DMS79 (cell line): ENCODE results near the gene GLG1.
"Not testable (repeated sequence)": the region's sequence is repeated elsewhere in the genome, so short reads cannot be mapped to it uniquely, and the experiment has no call there.

Source experiments
- DNase-seq: peaks from one replicate; lab custom pipeline; 2025; lab: John Stamatoyannopoulos, UW

Gene GLG1

DNA sequence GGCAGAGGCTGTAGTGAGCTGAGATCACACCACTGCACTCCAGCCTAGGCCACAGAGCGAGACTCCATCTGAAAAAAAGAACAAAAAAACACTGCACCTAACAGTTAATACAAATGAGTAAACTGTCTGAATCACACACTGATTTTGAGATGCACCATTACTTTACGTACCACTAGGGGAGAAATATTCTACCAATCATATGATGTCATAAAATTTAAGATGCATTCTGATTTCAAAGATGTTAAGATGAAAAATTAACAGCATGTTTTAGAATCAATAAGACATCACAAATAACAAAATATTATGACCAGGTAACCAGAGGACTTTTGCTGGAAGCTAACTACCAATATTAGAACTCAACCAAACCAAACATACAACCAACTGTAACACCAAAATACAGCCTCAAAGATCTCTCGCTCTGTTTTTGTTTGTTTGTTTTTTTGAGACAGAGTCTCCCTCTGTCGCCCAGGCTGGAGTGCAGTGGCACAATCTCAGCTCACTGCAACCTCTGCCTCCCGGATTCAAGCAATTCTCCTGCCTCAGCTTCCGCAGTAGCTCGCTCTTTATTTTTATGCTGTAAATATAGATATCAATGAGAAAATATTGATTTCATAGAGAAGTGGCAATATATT is 31.6 kb downstream of the GLG1 start:
- no peak for DNase-seq

GRCh38 chr16:74574146-74574545 is 32.8 kb downstream of the GLG1 start:
- no peak for DNase-seq

- no peak for DNase-seq
These were observed 33.3 kb downstream of the GLG1 start for GRCh38 chr16:74573622-74574021.

- no peak for DNase-seq
These were observed 36.3 kb downstream of the GLG1 start for GRCh38 chr16:74570412-74571301.

GRCh38 chr16:74568961-74569631 is 37.8 kb downstream of the GLG1 start:
- DNase-seq, result no peak

DNA sequence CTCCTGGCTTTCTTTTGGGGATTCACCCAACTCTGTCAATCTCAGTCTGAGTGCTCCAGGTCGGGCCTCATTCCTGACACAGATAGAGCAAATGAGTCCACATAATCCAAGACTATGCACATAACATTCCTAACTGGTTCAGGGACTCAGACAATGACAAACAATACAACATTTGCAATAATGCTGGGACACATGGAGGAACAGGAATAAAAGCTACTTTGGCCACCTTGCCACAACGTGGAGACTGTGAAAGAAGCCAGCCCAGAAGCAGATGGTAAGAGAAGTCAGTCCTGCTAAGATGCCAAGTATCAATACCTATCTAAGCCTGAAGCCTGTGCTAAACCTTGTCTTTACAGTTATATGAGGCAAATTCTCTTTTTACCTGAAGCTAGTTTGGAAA is 39.0 kb downstream of the GLG1 start:
- DNase-seq, result no peak

DNA sequence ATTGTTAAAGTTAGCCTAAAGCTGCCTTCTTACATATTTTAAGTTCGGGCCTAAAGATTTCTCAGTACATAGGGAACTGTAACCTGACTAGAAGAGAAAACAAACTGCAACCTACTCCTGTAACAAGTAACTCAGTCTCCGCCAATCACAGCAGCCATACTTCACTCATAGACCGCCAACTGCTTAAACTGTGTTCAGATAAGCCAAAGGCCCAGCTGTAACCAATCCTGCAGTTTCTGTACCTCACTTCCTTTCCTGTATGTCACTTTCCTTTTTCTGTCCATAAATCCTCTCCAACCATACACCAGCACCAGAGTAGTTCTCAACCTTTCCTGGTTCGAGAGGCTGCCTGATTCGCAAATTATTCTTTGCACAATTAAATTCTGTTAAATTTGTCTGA is 41.5 kb downstream of the GLG1 start:
- no peak for DNase-seq

DNA sequence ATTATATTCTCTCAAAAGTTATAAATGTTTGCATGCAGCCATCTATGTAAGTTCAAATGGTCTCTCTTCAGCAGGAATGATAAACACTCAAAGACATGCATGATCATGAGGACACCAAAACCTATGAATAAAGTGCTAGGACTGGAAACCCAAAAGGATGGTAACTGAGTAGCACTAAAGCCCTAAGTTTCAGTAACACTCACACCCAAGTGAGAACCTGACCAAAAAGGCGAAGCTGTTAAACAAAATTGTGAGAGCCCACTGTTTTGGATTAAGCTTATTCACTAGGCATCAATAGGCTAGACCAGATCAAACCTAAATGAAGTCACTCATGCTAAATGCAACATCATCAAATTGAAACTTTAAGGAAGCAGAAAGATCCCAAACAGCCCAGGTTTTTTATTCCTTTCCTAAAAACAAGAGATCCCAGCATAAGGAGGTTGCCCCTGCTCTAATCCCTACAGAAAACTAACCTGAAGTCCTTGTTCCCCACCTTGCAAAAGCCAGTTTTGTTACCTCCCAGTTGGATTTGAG is 42.4 kb downstream of the GLG1 start:
- DNase-seq, result no peak

DNA sequence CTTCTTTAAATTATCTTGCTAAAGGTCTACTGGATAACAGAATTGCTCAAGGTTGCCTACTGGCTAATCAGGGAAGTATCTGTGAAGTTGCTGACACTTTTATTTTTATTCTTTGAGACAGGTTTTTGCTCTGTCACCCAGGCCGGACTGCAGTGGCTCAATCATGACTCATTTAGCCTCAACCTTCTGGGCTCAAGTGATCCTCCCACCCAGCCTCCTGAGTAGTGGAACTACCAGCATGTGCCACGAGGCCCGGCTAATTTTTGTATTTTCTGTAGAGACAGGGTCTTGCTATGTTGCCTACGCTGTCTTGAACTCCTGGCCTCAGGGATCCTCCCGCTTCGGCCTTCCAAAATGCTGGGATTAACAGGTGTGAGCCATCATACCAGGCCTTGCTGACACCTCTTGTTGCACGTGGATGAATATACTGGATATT is 43.1 kb downstream of the GLG1 start:
- no peak for DNase-seq

DNA sequence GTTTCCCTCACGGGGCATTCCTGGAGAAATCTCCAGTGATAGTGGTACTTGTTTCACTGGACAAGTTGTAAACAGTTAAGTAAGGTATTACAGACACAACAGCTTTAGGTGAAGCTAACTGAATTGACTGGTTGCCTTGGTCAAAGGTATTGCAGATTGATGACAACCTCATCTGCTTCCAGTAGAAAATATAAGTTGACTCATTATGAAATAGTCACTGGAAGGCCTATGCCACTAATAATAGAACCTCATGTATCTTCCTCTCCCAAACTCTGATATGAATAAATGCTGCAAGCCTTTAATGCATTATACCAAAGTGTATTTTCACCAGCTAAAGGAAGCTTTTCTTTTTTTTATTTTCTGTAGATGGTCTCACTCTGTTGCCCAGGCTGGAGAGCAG is 44.8 kb downstream of the GLG1 start:
- no peak for DNase-seq

- DNase-seq, result no peak
These were observed 45.3 kb downstream of the GLG1 start for GRCh38 chr16:74561626-74562025.

DNA sequence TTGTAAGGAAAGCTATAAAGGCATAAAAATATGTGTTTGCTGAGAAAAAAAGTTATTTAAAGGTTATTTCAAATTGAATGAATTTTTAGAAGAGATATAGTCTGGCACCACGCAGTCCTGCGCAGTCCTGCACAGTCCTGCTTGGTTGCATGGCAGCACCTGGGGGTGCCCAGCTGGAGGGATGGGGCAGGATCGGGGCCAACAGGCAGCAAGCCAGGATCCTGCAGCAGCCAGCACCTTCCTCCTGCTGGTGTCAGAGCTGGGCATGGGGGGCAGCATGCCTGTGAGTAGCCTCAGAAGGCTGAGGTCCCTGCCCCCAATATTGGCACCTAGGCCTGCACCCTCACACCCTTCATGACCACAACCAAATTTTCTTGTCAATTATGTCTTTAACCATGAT is 46.0 kb downstream of the GLG1 start:
- DNase-seq, result no peak

DNA sequence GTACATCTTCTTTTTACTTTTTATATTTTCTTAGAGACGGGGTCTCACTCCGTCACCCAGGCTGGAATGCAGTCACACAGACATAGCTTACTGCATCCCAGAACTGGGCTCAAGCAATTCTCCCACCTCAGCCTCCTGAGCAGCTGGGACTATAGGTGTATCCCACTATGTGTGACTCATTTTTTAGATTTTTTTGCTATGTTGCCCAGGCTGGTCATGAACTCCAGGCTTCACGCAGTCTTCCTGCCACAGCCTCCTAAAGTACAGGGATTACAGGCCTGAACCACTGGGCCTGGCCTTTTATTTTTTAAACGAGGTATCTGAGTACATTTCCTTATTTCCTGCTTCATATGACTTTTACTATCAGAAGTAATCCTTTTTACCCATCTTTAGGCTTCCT is 48.0 kb downstream of the GLG1 start:
- DNase-seq, result no peak

- no peak for DNase-seq
These were observed 49.6 kb downstream of the GLG1 start for GRCh38 chr16:74557275-74557674.

GRCh38 chr16:74556375-74556922 is 50.5 kb downstream of the GLG1 start:
- no peak for DNase-seq

- DNase-seq, result not testable (repeated sequence)
These were observed 54.6 kb downstream of the GLG1 start for GRCh38 chr16:74552357-74552756.

- not testable (repeated sequence) for DNase-seq
These were observed 56.5 kb downstream of the GLG1 start for GRCh38 chr16:74550227-74551019.

DNA sequence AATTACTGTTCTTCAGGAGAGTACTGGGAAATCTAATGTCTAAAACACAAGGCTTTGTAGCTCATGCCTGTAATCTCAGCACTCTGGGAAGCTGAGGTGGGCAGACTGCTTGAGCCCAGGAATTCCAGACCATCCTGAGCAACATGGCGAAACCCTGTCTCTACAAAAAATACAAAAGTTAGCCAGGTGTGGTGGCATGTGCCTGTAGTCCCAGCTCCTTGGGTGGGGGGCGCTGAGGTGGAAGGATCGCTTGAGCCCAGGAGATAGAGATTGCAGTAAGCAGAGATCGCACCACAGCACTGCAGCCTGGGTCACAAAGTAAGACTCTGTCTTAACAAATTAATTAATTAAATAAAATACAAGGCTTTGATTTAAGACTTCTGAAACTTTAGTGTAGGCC is 60.8 kb downstream of the GLG1 start:
- DNase-seq, result not testable (repeated sequence)

- not testable (repeated sequence) for DNase-seq
These were observed 63.9 kb downstream of the GLG1 start for GRCh38 chr16:74542911-74543578.

DNA sequence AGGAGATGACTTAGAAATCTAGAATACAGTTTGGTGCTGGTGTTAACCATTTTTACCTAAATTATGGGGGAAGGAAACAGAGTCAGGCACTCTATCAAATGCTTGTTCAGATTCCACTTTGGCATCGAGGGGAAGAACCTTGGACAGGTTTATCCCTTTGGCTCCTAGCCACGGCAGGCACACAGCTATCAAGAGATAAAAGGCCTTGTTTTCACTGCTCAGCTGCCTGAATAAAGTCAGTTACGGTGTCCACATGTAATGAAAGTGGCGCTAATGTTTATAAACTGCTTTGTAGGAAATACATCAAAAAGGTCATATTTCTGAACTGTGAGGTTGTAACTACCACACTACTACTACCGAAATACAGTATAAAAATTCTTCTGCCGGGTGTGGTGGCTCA is 66.3 kb downstream of the GLG1 start:
- DNase-seq, result not testable (repeated sequence)

DNA sequence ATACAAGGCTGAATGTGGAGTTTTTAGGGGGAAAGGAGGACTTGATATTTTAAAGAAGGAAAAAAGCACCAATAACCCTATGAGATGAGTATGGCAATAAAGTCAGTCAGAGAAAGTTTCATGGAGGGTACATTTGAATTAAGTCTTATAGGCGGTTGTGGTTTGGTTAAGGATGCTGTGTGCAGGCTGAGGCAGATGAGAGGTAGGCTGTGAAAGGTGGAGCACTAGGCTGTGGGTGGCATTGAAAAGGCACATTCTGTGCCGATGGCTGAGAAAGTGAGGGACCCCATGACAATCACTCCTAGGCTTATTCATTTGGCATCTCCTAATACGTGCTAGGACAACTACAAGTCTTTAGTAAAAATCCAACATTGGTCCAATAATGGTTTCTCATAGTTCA is 68.1 kb downstream of the GLG1 start:
- not testable (repeated sequence) for DNase-seq
